GM21528 (cell line): ENCODE data around the gene PXN.
"Not testable (repeated sequence)": the region's sequence is repeated elsewhere in the genome, so short reads cannot be mapped to it uniquely, and the experiment has no call there.

ENCODE experiments used
- ATAC-seq: cut with Tn5 transposase; IDR thresholded peaks from one replicate; pipeline ENCODE4 v1.9.1; 2021; ENCODE audit warnings: mild to moderate bottlenecking, moderate library complexity; ENCODE audit not compliant: unreplicated experiment, low FRiP score

The PXN gene

GRCh38 chr12:120242275-120242799 lies 23.2 kb downstream of the PXN start:
- no peak for ATAC-seq

GRCh38 chr12:120241561-120242274 lies 23.8 kb downstream of the PXN start:
- ATAC-seq = no peak

DNA sequence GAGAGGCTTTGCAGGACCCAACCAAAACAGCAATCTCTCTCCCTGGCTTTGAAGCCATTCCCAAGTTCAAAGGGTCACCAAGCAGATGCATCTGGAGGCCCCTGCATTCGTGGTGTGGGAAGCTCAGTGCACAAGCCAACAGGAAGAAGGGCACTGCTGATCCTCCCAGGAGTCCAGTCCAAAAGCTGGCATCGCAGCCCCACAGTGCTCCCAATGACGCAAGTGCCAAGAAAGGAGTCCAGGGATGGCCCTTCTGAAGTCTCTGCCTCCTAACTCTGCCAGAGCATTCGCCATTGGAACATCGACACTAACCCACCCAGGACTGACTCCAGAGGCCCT lies 25.1 kb downstream of the PXN start:
- ATAC-seq = no peak

DNA sequence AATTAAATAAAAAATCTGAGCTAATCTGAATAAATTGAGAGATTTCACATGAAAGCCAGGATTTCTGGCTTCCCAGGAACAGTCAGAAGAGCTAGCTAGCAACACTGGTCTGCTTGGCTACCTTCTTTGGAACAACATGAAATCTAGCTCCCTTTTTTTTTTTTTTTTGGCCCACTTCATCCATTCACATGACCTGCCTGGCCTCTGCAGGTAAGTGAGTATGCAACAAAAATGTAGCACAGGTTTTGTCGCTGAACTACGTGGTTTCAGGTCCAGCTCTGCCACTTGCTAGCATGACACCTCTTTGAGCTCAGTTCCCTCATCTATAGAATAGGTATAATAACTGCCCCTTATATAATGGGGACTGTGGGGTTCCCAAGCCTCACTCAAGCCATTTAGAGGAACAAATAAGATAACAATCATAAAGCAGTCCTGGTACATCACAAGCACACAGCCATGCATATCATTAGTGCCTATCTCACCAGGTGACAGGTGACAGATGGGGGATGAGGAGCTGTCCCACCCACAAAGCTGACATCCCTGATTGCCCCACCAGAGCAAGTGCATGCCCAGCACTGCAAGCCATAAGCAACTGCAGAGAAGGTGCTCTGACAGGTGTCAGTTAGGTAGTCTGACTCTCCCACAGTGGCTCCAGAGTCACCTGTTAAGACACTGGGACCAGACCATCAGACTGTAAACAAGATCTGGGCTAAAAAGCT lies 25.6 kb downstream of the PXN start:
- no peak for ATAC-seq

GRCh38 chr12:120238839-120239445 lies 26.6 kb downstream of the PXN start:
- ATAC-seq = no peak

- ATAC-seq = no peak
Measured at GRCh38 chr12:120238217-120238616, 27.3 kb downstream of the PXN start.

DNA sequence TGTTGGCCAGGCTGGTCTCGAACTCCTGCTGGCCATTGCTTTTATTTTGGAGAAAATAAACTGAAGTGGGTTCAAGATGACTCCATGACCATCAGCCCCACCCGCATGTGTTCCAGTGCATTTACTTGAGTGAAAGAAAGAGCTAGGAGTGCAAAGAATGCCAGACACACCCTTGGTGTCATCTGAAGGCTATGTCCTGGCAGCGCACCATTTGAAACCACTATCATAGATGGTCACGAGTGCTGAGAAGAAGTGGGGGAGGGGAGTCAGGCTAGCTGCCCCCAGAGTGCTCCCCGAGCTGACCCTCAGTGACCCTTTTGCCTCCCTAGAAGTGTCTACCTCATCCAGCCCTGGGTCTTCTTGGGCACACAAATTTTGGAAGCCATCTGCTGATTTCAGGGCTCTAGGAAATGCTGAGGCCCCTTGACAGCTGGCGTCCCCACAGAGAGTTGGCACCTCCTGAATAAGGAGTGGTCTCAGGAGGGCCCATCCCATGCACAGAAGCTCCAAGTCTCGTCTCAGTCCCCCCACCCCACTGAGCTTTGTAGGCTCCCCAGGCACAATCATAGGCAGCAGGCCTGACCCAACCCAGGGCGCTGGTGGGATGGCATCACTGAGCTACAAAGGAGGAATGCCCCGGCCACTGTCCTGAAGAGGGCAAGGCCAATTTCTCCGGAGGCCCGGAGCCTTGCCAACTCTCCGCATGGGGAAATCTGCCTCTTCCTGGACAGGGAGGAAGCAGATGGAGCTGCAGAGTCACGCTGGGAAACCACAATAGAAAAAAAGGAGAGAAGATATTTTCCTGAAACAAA lies 28.0 kb downstream of the PXN start:
- no peak for ATAC-seq

GRCh38 chr12:120236809-120237208 lies 28.7 kb downstream of the PXN start:
- ATAC-seq = not testable (repeated sequence)

GRCh38 chr12:120235369-120236323 lies 29.9 kb downstream of the PXN start:
- ATAC-seq = no peak

DNA sequence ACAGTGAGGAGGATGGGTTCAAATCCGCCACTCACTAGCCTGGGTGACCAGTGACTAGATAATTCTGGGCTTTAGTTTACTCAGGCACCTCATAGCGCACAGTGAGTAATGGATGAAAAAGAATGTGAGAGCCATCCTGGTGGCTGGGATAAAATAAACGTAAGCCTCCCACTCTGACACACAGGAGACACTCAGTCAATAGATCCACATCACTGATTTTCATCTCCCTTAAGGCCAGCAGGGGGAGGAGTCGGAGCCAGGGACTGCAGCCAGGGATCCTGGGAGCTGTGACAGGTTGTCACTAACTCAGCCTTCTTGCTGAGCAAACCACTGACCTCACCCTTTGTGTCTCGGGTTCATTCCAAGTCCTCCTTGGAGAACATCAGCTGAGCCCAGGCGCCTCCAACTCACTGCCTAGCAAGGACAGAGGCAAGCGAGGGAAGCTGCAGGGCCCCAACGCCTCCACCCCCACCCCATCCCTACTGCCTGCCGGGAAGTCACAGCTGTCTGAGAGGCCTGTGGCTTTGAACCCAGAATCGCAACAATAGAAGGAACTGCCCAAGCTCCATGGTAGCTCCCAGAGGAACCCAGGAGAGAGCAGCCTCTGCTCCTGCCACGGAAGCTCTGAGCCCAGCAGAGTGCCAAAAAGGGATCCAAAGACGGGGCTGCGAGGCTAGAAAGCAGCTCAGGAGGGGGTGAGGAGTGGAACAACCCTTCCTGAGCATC lies 30.7 kb downstream of the PXN start:
- no peak for ATAC-seq

GRCh38 chr12:120231316-120232011 lies 34.1 kb downstream of the PXN start:
- ATAC-seq = no peak

GRCh38 chr12:120230974-120231315 lies 34.6 kb downstream of the PXN start:
- no peak for ATAC-seq

- no peak for ATAC-seq
Measured at GRCh38 chr12:120230326-120230973, 35.1 kb downstream of the PXN start.

DNA sequence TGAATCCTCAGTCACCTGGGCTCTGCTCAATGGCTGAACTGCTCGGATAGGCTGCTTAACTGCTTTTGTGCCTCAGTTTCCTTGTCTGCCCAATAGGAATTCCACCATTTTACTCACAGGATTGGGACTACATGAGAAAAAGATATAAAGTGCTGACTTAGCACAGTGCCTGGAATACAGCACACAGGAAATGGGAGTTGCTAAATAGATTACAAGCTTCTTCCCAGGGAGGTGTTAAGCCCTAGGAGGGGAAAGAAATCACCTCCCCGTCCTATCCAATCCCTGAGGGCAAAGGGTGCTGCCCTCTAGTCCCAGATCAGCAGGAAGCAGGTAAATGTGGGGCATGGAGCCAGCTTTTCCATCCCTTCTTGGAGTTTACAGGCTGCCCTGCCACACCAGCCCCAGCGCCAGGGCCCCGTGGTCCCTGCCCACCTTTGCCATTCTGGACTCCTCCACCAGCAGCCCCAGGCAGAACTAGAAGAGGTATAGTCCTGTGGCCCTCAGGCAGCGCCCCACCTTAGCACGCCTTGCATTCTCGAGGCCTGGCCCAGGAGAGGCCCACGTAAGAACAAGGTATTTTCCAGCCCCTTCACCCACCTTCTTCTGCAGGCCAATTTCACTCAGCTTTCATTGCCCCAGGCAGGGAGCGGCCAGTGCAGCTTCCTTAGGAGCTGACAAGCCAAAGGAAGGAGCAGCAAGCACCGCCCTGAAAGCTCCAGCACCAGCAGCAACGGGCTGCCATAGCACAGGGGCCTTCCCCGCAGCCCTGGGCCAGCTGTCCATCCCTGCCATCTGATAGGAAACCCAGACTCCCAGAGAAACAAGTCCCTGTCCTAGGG lies 35.8 kb downstream of the PXN start:
- ATAC-seq = no peak

DNA sequence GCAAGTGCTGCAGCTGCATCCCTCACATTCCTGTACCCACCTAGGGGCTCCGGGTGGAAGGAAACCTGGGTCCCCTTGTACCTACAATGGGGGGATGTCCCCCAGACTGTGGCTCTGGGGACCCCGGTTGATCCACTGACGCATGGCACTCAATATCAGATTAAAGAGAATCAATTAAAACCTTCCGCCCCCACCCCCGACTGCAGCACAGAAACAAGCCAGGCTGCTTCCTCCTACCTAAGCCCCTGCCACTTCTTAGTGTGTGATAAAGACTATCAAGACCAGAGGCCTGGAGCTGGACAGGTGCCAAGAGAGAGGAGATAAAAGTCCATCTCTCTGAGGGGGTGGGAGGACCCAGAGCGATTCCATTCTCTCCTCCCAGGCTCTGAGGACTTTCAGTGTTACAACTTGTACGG lies 36.5 kb downstream of the PXN start:
- ATAC-seq = no peak

GRCh38 chr12:120228291-120229070 lies 37.0 kb downstream of the PXN start:
- peak; percentile 67 for ATAC-seq

DNA sequence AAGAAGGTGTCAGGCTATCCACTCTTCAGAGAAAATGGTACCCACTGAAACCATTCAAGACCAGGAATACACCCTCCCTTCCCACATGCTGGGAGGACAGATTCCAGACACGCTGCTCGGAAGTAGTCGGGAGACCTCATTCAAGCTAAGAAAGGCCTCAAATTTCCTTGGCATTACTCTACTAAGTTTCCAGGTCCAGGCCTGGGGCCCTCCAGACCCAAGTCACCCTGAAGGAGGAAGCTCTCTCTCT lies 37.6 kb downstream of the PXN start:
- no peak for ATAC-seq
